Lower leg skin (tissue), 3 donors: ENCODE results near the gene POU2F3.

Source experiments
- POLR2A ChIP-seq, 2 donors: fragments of 450-650 bp; IDR thresholded peaks; one replicate each; pipeline ENCODE4 v1.6.1; 2016 to 2017; ENCODE audit warnings: antibody characterized with exemption in 2 of 2, mild to moderate bottlenecking in 1 of 2, moderate library complexity in 1 of 2
- TF ChIP-seq, protein P1 (sequence below), 3 donors: fragments of 450-650 bp; IDR thresholded peaks; one replicate each; pipeline ENCODE4 v1.5.1; 2016; ENCODE audit warnings: antibody characterized with exemption in 3 of 3, mild to moderate bottlenecking in 3 of 3, moderate library complexity in 2 of 3

DNA sequence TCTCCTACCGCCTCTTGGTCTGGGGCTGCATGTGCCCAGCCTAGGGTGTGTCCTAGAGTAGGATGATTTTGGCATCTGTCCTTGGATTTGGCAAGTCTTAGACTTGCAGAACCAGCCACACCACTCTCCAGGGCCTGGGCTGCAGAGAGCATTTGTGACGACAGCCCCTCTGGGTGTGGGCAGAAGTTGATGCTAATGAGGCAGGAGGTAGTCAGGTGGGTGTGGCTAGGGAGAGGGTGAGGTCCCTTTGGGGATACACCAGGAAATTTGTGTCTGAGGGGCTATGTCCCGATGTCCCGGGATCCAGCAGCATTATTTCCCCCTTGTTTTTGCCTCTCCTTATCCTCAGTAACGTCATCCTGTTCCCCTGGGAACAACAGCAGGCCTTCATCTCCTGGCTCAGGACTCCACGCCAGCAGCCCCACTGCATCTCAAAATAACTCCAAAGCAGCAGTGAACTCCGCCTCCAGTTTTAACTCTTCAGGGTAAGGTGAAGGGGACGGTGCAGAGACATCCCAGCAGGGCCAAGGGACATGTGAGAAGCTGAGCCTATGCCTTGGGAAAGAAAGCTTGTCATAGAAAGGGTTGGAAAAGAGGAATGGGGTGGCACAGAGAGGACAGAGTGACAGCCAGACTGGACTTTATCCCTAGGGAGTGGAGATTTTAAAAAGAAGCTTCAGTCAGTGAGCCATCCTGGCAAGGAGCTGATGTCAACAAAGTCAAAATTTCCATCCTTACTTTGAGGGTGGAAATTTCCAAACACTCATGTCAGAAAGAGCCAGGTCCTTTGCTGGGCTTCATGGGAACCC lies 77.1 kb downstream of the POU2F3 start:
- no peak for TF ChIP-seq POLR2A (IDR thresholded peaks at IDR 0.05)
- TF ChIP-seq, protein P1, sequence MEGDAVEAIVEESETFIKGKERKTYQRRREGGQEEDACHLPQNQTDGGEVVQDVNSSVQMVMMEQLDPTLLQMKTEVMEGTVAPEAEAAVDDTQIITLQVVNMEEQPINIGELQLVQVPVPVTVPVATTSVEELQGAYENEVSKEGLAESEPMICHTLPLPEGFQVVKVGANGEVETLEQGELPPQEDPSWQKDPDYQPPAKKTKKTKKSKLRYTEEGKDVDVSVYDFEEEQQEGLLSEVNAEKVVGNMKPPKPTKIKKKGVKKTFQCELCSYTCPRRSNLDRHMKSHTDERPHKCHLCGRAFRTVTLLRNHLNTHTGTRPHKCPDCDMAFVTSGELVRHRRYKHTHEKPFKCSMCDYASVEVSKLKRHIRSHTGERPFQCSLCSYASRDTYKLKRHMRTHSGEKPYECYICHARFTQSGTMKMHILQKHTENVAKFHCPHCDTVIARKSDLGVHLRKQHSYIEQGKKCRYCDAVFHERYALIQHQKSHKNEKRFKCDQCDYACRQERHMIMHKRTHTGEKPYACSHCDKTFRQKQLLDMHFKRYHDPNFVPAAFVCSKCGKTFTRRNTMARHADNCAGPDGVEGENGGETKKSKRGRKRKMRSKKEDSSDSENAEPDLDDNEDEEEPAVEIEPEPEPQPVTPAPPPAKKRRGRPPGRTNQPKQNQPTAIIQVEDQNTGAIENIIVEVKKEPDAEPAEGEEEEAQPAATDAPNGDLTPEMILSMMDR (IDR thresholded peaks at IDR 0.05) = no peak
